ENCODE data around the gene NRDE2.
A peak's percentile ranks its signal among the peaks of the same experiment; 100 is the strongest.

DNA sequence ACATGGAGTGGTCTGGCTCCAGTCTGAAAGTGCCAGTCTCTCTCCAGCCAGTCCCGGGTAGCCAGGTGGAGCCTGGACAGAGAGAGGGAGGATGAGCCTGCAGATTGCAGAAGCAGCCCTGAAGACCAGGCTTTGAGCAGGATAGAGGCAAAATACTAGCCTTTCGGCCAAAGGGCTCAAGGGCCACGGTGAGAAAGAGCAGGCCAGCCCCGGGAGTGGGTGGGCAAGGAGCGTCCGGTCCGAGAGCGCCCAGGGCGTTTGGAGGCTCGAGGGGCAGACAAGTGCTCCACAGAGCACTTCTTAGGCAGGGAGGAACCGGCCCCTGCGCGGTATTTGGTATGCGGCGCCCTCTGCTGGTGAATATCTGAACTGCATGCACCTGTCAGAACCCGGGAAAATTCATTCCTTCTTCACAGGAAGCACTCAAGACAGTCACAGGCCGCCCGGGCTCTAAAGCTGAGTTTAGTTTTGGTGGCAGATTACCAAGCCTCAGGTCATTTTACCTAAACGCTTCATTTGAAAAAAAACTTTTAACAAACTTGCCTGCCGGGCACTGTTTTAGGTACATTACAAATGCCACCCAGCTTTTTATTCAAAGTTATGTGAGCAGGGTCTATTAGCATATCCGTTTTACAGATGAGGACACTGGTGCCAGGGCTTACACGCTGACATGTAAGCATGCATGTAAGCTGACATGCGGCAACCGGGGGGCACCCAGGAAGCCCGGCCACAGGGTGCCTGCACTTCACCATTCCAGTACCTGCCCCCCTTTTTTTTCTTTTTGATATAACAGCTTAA lies 96.4 kb downstream of the NRDE2 start:
- TF ChIP-seq, protein P1, sequence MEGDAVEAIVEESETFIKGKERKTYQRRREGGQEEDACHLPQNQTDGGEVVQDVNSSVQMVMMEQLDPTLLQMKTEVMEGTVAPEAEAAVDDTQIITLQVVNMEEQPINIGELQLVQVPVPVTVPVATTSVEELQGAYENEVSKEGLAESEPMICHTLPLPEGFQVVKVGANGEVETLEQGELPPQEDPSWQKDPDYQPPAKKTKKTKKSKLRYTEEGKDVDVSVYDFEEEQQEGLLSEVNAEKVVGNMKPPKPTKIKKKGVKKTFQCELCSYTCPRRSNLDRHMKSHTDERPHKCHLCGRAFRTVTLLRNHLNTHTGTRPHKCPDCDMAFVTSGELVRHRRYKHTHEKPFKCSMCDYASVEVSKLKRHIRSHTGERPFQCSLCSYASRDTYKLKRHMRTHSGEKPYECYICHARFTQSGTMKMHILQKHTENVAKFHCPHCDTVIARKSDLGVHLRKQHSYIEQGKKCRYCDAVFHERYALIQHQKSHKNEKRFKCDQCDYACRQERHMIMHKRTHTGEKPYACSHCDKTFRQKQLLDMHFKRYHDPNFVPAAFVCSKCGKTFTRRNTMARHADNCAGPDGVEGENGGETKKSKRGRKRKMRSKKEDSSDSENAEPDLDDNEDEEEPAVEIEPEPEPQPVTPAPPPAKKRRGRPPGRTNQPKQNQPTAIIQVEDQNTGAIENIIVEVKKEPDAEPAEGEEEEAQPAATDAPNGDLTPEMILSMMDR (IDR thresholded peaks at IDR 0.05; ENCODE audit: low read length), result peak; percentile 64
- TF ChIP-seq EZH2phosphoT487 (IDR thresholded peaks at IDR 0.05; ENCODE audit: low read length) (no peak), EZH2 (optimal IDR thresholded peaks at IDR 0.05; ENCODE audit: low read depth, low read length) (no peak)

All from MM.1S (cell line).